ENCODE results near the gene TOP2B.

DNA sequence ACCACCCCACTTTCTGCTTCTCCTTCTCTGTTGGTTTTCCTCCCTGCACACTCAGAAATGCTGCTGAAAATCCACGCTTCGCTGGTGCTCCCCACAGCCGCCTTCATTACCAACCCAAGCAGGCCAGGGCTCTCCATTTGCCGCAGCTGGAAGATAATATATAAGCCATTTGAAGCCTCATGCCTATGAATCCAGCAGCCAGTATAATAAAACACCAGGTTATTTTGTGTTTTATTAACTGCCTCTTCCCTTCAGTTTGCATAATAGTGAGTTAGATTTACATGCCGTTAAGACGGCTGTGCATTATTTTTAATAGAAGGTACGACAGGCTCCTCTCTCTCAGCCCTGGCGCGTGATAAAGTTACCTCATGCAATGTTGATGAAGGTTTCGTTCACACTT is 86.6 kb downstream of the TOP2B start:
- TF ChIP-seq, protein P1, sequence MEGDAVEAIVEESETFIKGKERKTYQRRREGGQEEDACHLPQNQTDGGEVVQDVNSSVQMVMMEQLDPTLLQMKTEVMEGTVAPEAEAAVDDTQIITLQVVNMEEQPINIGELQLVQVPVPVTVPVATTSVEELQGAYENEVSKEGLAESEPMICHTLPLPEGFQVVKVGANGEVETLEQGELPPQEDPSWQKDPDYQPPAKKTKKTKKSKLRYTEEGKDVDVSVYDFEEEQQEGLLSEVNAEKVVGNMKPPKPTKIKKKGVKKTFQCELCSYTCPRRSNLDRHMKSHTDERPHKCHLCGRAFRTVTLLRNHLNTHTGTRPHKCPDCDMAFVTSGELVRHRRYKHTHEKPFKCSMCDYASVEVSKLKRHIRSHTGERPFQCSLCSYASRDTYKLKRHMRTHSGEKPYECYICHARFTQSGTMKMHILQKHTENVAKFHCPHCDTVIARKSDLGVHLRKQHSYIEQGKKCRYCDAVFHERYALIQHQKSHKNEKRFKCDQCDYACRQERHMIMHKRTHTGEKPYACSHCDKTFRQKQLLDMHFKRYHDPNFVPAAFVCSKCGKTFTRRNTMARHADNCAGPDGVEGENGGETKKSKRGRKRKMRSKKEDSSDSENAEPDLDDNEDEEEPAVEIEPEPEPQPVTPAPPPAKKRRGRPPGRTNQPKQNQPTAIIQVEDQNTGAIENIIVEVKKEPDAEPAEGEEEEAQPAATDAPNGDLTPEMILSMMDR (optimal IDR thresholded peaks at IDR 0.05 in 1 of 3, IDR thresholded peaks at IDR 0.05 in 1 of 3, conservative IDR thresholded peaks at IDR 0.05 in 1 of 3; ENCODE audit: extremely low read depth in 1 of 3, insufficient read depth in 2 of 3, low read length in 3 of 3), result no peak
- TF ChIP-seq EZH2 (IDR thresholded peaks at IDR 0.05; ENCODE audit: low read length), result no peak
